BJ (cell line): ENCODE measurements around the gene MLLT6. TPM values are rescaled to one million over a fixed set of nuclear protein-coding genes. Genes with fewer than 3 reads are reported as not detected.

Experiments
- CTCF ChIA-PET: fragments of 350-600 bp; formaldehyde crosslinking; extraction: SDS; loops from one replicate; lab custom pipeline; 2021; ENCODE audit warnings: antibody characterized with exemption, inconsistent platforms; lab: Yijun Ruan, JAX
- POLR2A ChIA-PET: fragments of 300-600 bp; sonication (Branson Sonifier 250); formaldehyde crosslinking; extraction: SDS; loops from one replicate; lab custom pipeline; 2021; ENCODE audit warnings: antibody characterized with exemption; lab: Charles Lee
- DNase-seq: peaks from one replicate; pipeline ENCODE4 v3.0.0-alpha.2; 2011; ENCODE audit warnings: low read depth
- H3K27me3 ChIP-seq: 2 replicates; pipeline ENCODE4 v1.6.0; 2011; ENCODE audit warnings: low read length; ENCODE audit not compliant: control insufficient read depth, insufficient read depth
- H3K36me3 ChIP-seq: 2 replicates; pipeline ENCODE4 v1.5.1; 2011; ENCODE audit warnings: low read length; ENCODE audit not compliant: control insufficient read depth, insufficient read depth
- H3K4me3 ChIP-seq: 2 replicates; pipeline ENCODE4 v1.5.1; 2011; ENCODE audit warnings: low read depth, mild to moderate bottlenecking, control low read depth, low read length
- polyA plus RNA-seq: library from polyadenylated mRNA; depleted of rRNA; stranded (reverse); fragments of >200 nt; gene quantifications from 2 replicates; pipeline ENCODE4 v1.2.3, GENCODE V29; 2011
- TF ChIP-seq, protein P1 (sequence below): IDR thresholded peaks from 2 replicates; pipeline ENCODE4 v1.5.1; 2011; ENCODE audit warnings: low read depth, mild to moderate bottlenecking, control low read depth, inconsistent platforms, low read length, moderate library complexity; ENCODE audit not compliant: insufficient read depth

The MLLT6 gene
- polyA plus RNA-seq, 1 experiment, result 32.1 TPM

DNA sequence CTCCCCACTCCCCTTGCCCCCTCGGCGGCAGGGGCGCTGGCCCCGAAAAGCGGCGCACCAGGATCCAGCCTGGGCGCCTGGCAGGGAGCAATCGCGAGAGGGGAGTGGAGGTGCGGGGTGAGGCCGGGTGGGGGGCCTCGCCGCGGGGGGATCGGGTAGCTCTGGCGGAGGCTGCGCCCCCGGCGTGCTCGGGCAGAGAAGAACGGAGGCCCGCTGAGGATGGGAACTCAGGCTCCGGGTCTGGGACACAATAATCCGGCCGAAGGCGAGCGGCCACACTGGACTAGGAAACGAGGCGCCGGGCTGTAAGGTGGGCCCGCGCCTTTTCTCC is 43.8 kb downstream of the MLLT6 start:
- Histone ChIP-seq H3K4me3 (peak overlapping the region; percentile 94), H3K36me3 (no peaks in the 10 kb centered on the region), H3K27me3 (no peaks in the 10 kb centered on the region)
- TF ChIP-seq, protein P1, sequence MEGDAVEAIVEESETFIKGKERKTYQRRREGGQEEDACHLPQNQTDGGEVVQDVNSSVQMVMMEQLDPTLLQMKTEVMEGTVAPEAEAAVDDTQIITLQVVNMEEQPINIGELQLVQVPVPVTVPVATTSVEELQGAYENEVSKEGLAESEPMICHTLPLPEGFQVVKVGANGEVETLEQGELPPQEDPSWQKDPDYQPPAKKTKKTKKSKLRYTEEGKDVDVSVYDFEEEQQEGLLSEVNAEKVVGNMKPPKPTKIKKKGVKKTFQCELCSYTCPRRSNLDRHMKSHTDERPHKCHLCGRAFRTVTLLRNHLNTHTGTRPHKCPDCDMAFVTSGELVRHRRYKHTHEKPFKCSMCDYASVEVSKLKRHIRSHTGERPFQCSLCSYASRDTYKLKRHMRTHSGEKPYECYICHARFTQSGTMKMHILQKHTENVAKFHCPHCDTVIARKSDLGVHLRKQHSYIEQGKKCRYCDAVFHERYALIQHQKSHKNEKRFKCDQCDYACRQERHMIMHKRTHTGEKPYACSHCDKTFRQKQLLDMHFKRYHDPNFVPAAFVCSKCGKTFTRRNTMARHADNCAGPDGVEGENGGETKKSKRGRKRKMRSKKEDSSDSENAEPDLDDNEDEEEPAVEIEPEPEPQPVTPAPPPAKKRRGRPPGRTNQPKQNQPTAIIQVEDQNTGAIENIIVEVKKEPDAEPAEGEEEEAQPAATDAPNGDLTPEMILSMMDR, result no peak
- POLR2A ChIA-PET, result no interaction called here
- CTCF ChIA-PET, result interaction anchor here (1.0 to 1.3 kb wide), 3 partner anchors 12 to 31 kb away, joined by 4 to 5 read pairs (median 4); no protein-coding TSS in a partner anchor
- no peak for DNase-seq

DNA sequence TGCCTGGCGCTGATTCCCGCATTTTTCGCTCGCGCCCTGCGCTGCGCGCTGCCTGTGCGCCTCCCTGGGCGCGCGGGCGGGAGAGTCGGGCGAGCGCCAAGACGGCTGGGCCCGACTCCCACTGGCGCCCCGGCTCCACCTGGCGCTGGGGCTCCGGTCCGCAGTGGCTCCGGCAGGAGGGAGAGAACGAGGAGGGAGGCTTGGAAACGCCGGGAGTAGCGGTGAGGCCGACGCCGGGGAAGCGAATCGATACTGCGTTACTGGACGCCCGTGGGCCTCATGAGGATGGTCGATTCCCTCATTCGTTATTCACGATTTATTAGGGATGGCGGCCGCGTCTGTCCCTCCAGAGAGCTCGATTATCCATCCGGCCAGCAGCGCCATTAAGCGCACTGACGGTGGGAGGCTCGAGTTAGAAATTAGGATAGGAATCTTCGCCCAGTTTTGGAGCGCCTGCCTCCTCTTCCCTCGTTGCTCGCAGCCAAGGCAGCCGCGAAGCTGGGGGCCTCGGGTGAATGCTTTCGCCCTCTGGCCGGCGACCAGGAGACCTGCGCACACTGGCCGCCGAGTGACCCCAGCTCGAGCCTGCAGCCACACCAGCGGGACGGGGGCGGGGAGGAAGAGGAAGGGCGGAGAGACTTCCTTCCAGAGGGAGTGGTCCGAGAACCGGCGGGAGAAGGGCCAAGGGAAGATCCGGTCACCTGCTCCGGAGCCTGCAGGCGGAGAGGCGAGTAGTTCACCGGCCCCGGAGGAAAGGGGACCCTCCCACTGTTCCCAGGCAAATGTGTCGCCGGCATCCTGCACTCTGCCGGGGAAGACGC is 44.4 kb downstream of the MLLT6 start:
- CTCF ChIA-PET, result interaction anchor here (0.9 to 1.5 kb wide), 5 partner anchors 13 to 82 kb away, joined by 3 to 5 read pairs (median 4); no protein-coding TSS in a partner anchor
- peak; percentile 18 for DNase-seq

DNA sequence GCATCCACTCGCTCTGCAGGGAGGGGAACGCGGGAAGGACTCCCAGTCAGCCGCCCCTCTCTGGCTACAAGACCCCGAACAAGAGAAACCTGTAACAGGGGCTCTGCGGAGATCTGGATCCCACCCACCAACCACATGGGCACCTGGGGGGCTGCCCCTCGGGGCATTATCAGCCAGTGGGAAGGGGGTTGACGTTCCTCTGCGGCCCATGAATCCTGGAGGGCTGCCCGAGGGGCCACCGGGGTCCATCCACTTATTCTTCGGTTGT is 44.9 kb downstream of the MLLT6 start:
- no peaks in the 10 kb centered on the region for H3K27me3 ChIP-seq
- ChIA-PET POLR2A (interaction anchor here (0.6 kb wide), 1 partner anchor 69 kb away, joined by 4 read pairs; no protein-coding TSS in a partner anchor), CTCF (interaction anchor here (0.9 to 1.5 kb wide), 5 partner anchors 13 to 83 kb away, joined by 3 to 5 read pairs (median 4); no protein-coding TSS in a partner anchor)
- no peaks in the 10 kb centered on the region for H3K36me3 ChIP-seq
- peak overlapping the region; percentile 94 for H3K4me3 ChIP-seq
- no peak for DNase-seq
- TF ChIP-seq, protein P1, result no peak

More for the DNA sequence above, 44.4 kb downstream of the MLLT6 start:
- Histone ChIP-seq H3K27me3 (no peaks in the 10 kb centered on the region), H3K4me3 (peak overlapping the region; percentile 94), H3K36me3 (no peaks in the 10 kb centered on the region)
- POLR2A ChIA-PET, result interaction anchor here (0.6 kb wide), 1 partner anchor 69 kb away, joined by 4 read pairs; no protein-coding TSS in a partner anchor
- TF ChIP-seq, protein P1, result no peak

DNA sequence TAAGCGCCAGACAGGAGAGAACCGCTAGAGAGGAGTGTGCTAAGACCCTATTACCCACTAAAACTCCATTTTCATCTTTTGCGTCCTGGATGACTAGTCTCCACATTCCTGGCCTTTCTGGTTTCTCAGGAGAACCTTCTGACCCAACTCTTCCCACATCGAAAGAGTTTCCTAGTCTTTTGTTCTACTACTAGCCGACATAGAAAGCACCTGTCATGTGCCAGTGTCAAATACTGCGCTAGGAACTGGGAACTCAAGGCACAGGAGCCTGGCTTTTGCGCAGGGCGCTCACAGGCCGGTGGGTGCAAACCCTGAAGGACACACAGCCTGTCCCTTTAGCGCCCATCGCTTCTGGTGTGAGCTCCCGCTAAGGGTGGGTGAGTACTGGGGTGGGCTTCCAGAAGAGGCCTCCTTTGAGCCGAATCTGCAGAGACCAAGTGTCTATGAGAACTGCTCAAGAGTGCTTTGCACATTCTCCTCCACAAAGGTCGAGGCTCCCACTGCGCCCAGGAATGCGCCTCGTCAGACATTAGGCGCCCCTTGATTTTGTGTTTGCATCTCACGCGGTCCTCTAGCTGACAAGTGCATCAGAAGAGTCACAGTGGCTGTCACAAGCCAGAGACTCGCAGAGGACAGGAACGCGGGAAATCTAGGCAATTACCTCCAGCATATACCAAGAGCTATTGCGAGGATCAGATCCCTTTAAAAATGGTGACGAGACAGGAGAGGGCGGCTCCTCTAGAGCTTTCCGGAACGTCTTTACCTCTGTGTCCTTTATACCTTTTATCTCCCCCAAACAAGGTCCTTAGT is 45.4 kb downstream of the MLLT6 start:
- no peak for DNase-seq
- ChIA-PET CTCF (interaction anchor here (1.0 to 2.6 kb wide), 4 partner anchors 15 to 83 kb away, joined by 3 to 8 read pairs (median 6); partner anchors contain the start of gene CISD3), POLR2A (no interaction called here)
- no peaks in the 10 kb centered on the region for H3K36me3 ChIP-seq
- no peaks in the 10 kb centered on the region for H3K27me3 ChIP-seq
- TF ChIP-seq, protein P1, result no peak
- H3K4me3 ChIP-seq, result peak overlapping the region; percentile 90
